LHCN-M2 (cell line): ENCODE measurements around the gene NRF1. TPM values are rescaled to one million over a fixed set of nuclear protein-coding genes. Genes with fewer than 3 reads are reported as not detected.

ENCODE experiments used
- DNase-seq: peaks from one replicate; pipeline ENCODE4 v3.0.0-alpha.2; 2012; ENCODE audit warnings: low read depth
- total RNA-seq: library from RNA; depleted of rRNA; stranded (reverse); fragments of >200 nt; gene quantifications from 2 replicates; pipeline ENCODE4 v1.2.3, GENCODE V29; 2014

Gene NRF1
- total RNA-seq, 1 experiment from 2014 or later, result 12.7 TPM

- peak; percentile 72 for DNase-seq
Measured at GRCh38 chr7:129739427-129739826, 127.9 kb downstream of the NRF1 start.

GRCh38 chr7:129740574-129741410 is 129.3 kb downstream of the NRF1 start:
- no peak for DNase-seq

- peak; percentile 16 for DNase-seq
Measured at GRCh38 chr7:129741743-129742213, 130.3 kb downstream of the NRF1 start.

GRCh38 chr7:129742256-129742655 is 130.7 kb downstream of the NRF1 start:
- DNase-seq, result no peak

GRCh38 chr7:129746857-129747529 is 135.5 kb downstream of the NRF1 start:
- DNase-seq, result no peak

- DNase-seq, result peak; percentile 25
Measured at GRCh38 chr7:129748356-129749109, 137.0 kb downstream of the NRF1 start.

- no peak for DNase-seq
Measured at GRCh38 chr7:129750091-129750490, 138.6 kb downstream of the NRF1 start.

- DNase-seq, result no peak
Measured at GRCh38 chr7:129750501-129750900, 139.0 kb downstream of the NRF1 start.

- no peak for DNase-seq
Measured at GRCh38 chr7:129751916-129752315, 140.4 kb downstream of the NRF1 start.

GRCh38 chr7:129752760-129753159 is 141.2 kb downstream of the NRF1 start:
- no peak for DNase-seq

- DNase-seq, result no peak
Measured at GRCh38 chr7:129754406-129754805, 142.9 kb downstream of the NRF1 start.

- DNase-seq, result no peak
Measured at GRCh38 chr7:129757991-129758390, 146.5 kb downstream of the NRF1 start.

GRCh38 chr7:129762387-129762969 is 151.0 kb downstream of the NRF1 start:
- no peak for DNase-seq

- DNase-seq, result no peak
Measured at GRCh38 chr7:129764247-129765084, 152.9 kb downstream of the NRF1 start.

GRCh38 chr7:129765352-129765751 is 153.8 kb downstream of the NRF1 start:
- no peak for DNase-seq

GRCh38 chr7:129767120-129768015 is 155.8 kb downstream of the NRF1 start:
- no peak for DNase-seq

- no peak for DNase-seq
Measured at GRCh38 chr7:129768614-129769399, 157.3 kb downstream of the NRF1 start.

- no peak for DNase-seq
Measured at GRCh38 chr7:129769400-129769774, 157.9 kb downstream of the NRF1 start.
